Measurements from ENCODE around the gene SPATA2L. TPM values are rescaled to one million over a fixed set of nuclear protein-coding genes. Genes with fewer than 3 reads are reported as not detected.

Gene SPATA2L
- total and polyA plus RNA-seq, 10 of the 15 experiments (the other 5 are each of a cell fraction or from before 2014, with no cell fraction given): 0.20 to 6.9 (median 3.9) TPM; not detected in 1

GRCh38 chr16:89729863-89730593 lies 28.5 kb upstream of the SPATA2L start:
- ChIA-PET SMC1A (ENCODE audit: uncharacterized antibody, unreplicated experiment) (no interaction called here), CTCF (no interaction called here), POLR2A (interaction anchor here (0.9 kb wide), 1 partner anchor 31 kb away, joined by 4 read pairs; no protein-coding TSS in a partner anchor), RAD21 (ENCODE audit: unreplicated experiment) (no interaction called here)
- in situ Hi-C loops (cut with MboI): no loop called here
- no peak overlapping the region for H3K4me2 ChIP-seq (ENCODE audit: control insufficient read depth, insufficient read depth)
- WGBS (ENCODE audit: insufficient coverage, insufficient replicate concordance, low lambda C conversion rate, missing lambda C conversion rate): 88% methylated on average over 14 of the region's 14 CpGs
- H2AFZ ChIP-seq (ENCODE audit: control insufficient read depth, low read depth, low read length): no peak overlapping the region
- no peak overlapping the region for H3K4me3 ChIP-seq
- no TSS peak for BruUV-seq (replicated peaks)
- TF ChIP-seq CREB1 (IDR thresholded peaks at IDR 0.05; ENCODE audit: low read depth) (no peak), CBX3 (IDR thresholded peaks at IDR 0.05; ENCODE audit: borderline replicate concordance, low read depth) (no peak), ATF7 (IDR thresholded peaks at IDR 0.05; ENCODE audit: low read depth) (no peak), CHD1 (IDR thresholded peaks at IDR 0.05; ENCODE audit: low read depth, low read length) (no peak), CEBPZ (IDR thresholded peaks at IDR 0.05; ENCODE audit: low read depth, low read length) (no peak), IKZF2 (IDR thresholded peaks at IDR 0.05) (no peak), ZBTB33 (IDR thresholded peaks at IDR 0.05) (no peak), TARDBP (IDR thresholded peaks at IDR 0.05; ENCODE audit: borderline replicate concordance) (no peak), POLR2AphosphoS5 (IDR thresholded peaks at IDR 0.05; ENCODE audit: low read length) (no peak)
- TF ChIP-seq, protein P1, sequence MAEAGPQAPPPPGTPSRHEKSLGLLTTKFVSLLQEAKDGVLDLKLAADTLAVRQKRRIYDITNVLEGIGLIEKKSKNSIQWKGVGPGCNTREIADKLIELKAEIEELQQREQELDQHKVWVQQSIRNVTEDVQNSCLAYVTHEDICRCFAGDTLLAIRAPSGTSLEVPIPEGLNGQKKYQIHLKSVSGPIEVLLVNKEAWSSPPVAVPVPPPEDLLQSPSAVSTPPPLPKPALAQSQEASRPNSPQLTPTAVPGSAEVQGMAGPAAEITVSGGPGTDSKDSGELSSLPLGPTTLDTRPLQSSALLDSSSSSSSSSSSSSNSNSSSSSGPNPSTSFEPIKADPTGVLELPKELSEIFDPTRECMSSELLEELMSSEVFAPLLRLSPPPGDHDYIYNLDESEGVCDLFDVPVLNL (IDR thresholded peaks at IDR 0.05; ENCODE audit: low read depth, low read length): no peak
- H3K9me3 ChIP-seq (replicated peaks; ENCODE audit: control insufficient read depth, insufficient read depth, low read length): no peaks in the 10 kb centered on the region; the same call in 2 of the 3 replicates
- H3K9ac ChIP-seq (ENCODE audit: control insufficient read depth, insufficient read depth, low read length): no peak overlapping the region
- no peak for DNase-seq (ENCODE audit: low read depth, low spot score)
- no peaks in the 10 kb centered on the region for H3K79me2 ChIP-seq (ENCODE audit: control insufficient read depth, insufficient read depth, low read length)
- no peak for ATAC-seq
- FAIRE-seq: no peak
- intact Hi-C loops (cut with micrococcal nuclease; ENCODE audit: unreplicated experiment): no loop called here
- no peak overlapping the region for H3K27ac ChIP-seq (ENCODE audit: control insufficient read depth, insufficient read depth)
- peaks cover 15 to 21% of the 10 kb centered on the region in 2 experiments for H3K36me3 ChIP-seq (ENCODE audit: control insufficient read depth in 2 of 2, insufficient read depth in 2 of 2, low read length in 1 of 2)
- H3K4me1 ChIP-seq (ENCODE audit: control insufficient read depth, insufficient read depth, low read length): no peaks in the 10 kb centered on the region
- H4K20me1 ChIP-seq (ENCODE audit: control insufficient read depth, insufficient read depth): no peaks in the 10 kb centered on the region
- H3K27me3 ChIP-seq (replicated peaks in 1 of 2; ENCODE audit: control insufficient read depth in 2 of 2, insufficient read depth in 2 of 2, low read length in 1 of 2): no peaks in the 10 kb centered on the region
